NT2/D1 (cell line): ENCODE measurements around the gene CEP126.

Experiments
- SUZ12 ChIP-seq: IDR thresholded peaks from 2 replicates; pipeline ENCODE4 v1.6.1; 2011; ENCODE audit not compliant: insufficient read length, insufficient read depth; ENCODE audit errors: extremely low read depth
- ZNF274 ChIP-seq: IDR thresholded peaks from 2 replicates; pipeline ENCODE4 v1.6.1; 2011; ENCODE audit warnings: mild to moderate bottlenecking, low read depth, low read length

DNA sequence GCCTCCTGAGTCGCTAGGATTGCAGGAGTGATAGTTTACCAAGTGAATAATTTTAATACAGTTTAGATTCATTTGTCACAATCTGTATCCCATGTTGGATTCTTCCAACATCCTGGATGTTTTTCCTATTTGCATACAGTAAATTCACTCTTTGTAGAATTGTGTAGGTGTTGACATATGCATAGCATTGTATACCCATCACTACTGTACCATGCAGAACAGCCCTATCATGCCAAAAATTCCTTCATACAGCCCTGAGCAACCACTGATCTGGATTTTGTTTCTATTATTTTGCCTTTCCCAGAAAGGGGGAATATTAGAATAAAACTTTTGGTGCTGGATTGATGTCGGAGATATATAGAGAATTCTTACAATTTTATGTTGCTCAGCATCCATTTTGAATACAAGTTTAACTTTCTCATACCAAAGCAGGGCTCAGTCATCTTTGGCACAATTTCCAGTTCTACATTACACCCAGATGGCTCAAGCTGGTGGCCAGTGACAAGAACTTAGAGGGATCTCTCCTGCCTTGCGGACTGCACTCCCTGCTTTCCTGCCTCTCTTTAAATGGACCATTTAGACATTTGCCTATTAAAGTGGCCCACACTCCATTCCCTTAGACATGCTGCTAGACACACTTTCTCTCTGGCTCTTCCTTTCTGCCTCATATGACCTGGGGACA lies 87.0 kb downstream of the CEP126 start:
- no peak for TF ChIP-seq ZNF274
- no peak for TF ChIP-seq SUZ12
